DOHH2 (cell line): ENCODE results near the gene C22orf15.

Experiments used
- EZH2phosphoT487 ChIP-seq: fragments of 200-600 bp; sonication (generic); IDR thresholded peaks from 2 replicates; pipeline ENCODE4 v1.6.1; 2017; ENCODE audit warnings: borderline replicate concordance, mild to moderate bottlenecking, antibody characterized with exemption, low read length, moderate library complexity, mixed read lengths
- TF ChIP-seq, protein P1 (sequence below): fragments of 200-600 bp; sonication (generic); IDR thresholded peaks from one replicate; pipeline ENCODE4 v1.5.1; 2014; ENCODE audit warnings: antibody characterized with exemption, mild to moderate bottlenecking, low read depth, low read length; ENCODE audit not compliant: poor library complexity, severe bottlenecking

DNA sequence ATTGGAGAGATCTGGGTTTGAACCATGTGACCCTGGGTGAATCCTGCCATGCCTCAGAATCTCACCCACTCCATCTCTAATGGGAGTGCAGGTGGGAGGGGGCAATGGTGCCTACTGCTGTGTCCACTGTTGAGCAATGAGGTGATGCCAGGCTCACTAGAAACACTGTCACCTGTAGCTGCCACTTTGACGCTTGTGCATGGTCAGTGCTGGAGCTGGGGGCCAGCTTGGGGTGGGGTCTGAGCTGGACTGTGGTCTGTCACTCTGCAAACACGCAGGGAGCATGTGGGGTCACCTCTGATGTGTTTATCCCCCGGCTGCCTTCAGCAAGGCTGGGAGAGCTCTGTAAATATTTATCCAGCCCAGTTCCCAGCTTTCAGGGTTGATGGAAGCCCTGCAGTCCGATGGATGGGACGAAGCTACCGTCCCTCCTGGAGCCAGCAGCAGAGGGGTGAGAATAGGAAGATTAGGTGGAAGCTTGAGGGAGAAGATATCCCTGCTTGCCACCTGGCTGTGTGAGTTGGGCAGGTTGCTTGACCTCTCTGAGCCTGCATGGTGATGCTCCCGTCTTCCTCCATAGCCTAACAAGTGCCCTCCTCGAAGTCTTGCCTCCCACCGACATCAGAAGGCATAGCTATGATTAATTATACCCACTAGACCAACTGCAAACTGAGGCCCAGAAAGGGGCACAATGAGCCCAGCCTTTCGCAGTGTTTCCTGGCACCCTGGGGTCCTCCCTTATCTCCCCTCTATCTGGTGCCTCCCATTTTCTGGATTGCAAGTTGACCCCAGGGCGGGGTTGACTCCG, 11.5 kb downstream of the C22orf15 start:
- TF ChIP-seq, protein P1, sequence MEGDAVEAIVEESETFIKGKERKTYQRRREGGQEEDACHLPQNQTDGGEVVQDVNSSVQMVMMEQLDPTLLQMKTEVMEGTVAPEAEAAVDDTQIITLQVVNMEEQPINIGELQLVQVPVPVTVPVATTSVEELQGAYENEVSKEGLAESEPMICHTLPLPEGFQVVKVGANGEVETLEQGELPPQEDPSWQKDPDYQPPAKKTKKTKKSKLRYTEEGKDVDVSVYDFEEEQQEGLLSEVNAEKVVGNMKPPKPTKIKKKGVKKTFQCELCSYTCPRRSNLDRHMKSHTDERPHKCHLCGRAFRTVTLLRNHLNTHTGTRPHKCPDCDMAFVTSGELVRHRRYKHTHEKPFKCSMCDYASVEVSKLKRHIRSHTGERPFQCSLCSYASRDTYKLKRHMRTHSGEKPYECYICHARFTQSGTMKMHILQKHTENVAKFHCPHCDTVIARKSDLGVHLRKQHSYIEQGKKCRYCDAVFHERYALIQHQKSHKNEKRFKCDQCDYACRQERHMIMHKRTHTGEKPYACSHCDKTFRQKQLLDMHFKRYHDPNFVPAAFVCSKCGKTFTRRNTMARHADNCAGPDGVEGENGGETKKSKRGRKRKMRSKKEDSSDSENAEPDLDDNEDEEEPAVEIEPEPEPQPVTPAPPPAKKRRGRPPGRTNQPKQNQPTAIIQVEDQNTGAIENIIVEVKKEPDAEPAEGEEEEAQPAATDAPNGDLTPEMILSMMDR: no peak
- no peak for TF ChIP-seq EZH2phosphoT487
